H1 (cell line): ENCODE results near the gene ACTN4. TPM values are rescaled to one million over a fixed set of nuclear protein-coding genes. Genes with fewer than 3 reads are reported as not detected.

Source experiments
- CTCF ChIA-PET: fragments of 300-600 bp; sonication (Branson Sonifier 250); formaldehyde crosslinking; loops from one replicate; lab custom pipeline; 2021; ENCODE audit not compliant: partially characterized antibody; lab: Charles Lee
- POLR2A ChIA-PET: fragments of 300-600 bp; sonication (Branson Sonifier 250); formaldehyde crosslinking; loops from one replicate; lab custom pipeline; 2021; ENCODE audit warnings: inconsistent platforms; ENCODE audit not compliant: partially characterized antibody; lab: Charles Lee
- DNase-seq, 2 experiments: peaks; one replicate each; pipeline versions ENCODE4 v3.0.0 to v3.0.0-alpha.2; 2010 to 2022; ENCODE audit warnings: low spot score in 2 of 2, low read depth in 1 of 2, mixed read lengths in 1 of 2
- FAIRE-seq: peaks from 2 replicates; lab custom pipeline; 2011; peaks lifted over from hg19 to GRCh38; lab: Jason Lieb, UNC
- H2AFZ ChIP-seq: 2 replicates; pipeline ENCODE4 v1.8.1; 2012; ENCODE audit warnings: low read length, inconsistent platforms
- H2AK5ac ChIP-seq: 2 replicates; pipeline ENCODE4 v1.6.1; 2013; ENCODE audit warnings: low read depth, low read length
- H2BK120ac ChIP-seq: replicated peaks from 2 replicates; pipeline ENCODE3; 2013; ENCODE audit warnings: low read depth, low read length, inconsistent platforms
- H2BK12ac ChIP-seq: 2 replicates; pipeline ENCODE4 v1.6.1; 2013; ENCODE audit warnings: low read depth, low read length
- H2BK15ac ChIP-seq: 2 replicates; pipeline ENCODE4 v1.6.1; 2013; ENCODE audit warnings: low read length
- H2BK20ac ChIP-seq: 2 replicates; pipeline ENCODE4 v1.6.1; 2013; ENCODE audit warnings: low read length
- H2BK5ac ChIP-seq: 2 replicates; pipeline ENCODE4 v1.6.1; 2013; ENCODE audit warnings: low read depth, low read length
- H3K14ac ChIP-seq: 2 replicates; pipeline ENCODE4 v1.6.1; 2013; ENCODE audit warnings: inconsistent platforms; ENCODE audit not compliant: insufficient read length
- H3K18ac ChIP-seq: 2 replicates; pipeline ENCODE4 v1.6.1; 2013; ENCODE audit warnings: low read length; ENCODE audit errors: extremely low read depth
- H3K23ac ChIP-seq: 2 replicates; pipeline ENCODE4 v1.6.1; 2013; ENCODE audit warnings: inconsistent platforms; ENCODE audit not compliant: insufficient read length
- H3K23me2 ChIP-seq: 2 replicates; pipeline ENCODE4 v1.6.1; 2013; ENCODE audit warnings: low read depth, low read length
- H3K27ac ChIP-seq: 2 replicates; pipeline ENCODE4 v1.6.1; 2011; ENCODE audit warnings: low read depth, low read length, inconsistent platforms
- H3K27me3 ChIP-seq, 4 experiments: replicated peaks in 1 of 4; 1 replicate in 1 of 4; 2 replicates in 3 of 4; pipeline versions ENCODE4 v1.6.1 to v1.8.1; 2011 to 2013; ENCODE audit warnings: low read length in 3 of 4, mild to moderate bottlenecking in 3 of 4, inconsistent platforms in 2 of 4, mixed read lengths in 2 of 4, moderate library complexity in 1 of 4; ENCODE audit not compliant: control insufficient read depth in 3 of 4, insufficient read depth in 3 of 4; ENCODE audit errors: extremely low read depth in 1 of 4
- H3K36me3 ChIP-seq, 4 experiments: 2 replicates each; pipeline versions ENCODE4 v1.6.1 to v1.8.1; 2011 to 2013; ENCODE audit warnings: mild to moderate bottlenecking in 4 of 4, low read length in 3 of 4, moderate library complexity in 2 of 4, control low read depth in 1 of 4, inconsistent platforms in 1 of 4; ENCODE audit not compliant: insufficient read depth in 4 of 4, control insufficient read depth in 2 of 4
- H3K4ac ChIP-seq: replicated peaks from 2 replicates; pipeline ENCODE3; 2013; ENCODE audit warnings: low read length, low read depth, mixed read lengths, inconsistent platforms; ENCODE audit not compliant: insufficient read length
- H3K4me1 ChIP-seq, 4 experiments: replicated peaks in 1 of 4; 1 replicate in 1 of 4; 2 replicates in 3 of 4; pipeline versions ENCODE4 v1.6.1 to v1.8.1; 2011 to 2013; ENCODE audit warnings: low read length in 3 of 4, inconsistent platforms in 2 of 4, mixed read lengths in 1 of 4; ENCODE audit not compliant: insufficient read depth in 4 of 4, control insufficient read depth in 3 of 4
- H3K4me2 ChIP-seq, 2 experiments: 2 replicates each; pipeline versions ENCODE4 v1.6.1 to v1.8.1; 2011 to 2013; ENCODE audit warnings: low read depth in 2 of 2, low read length in 2 of 2, control low read depth in 1 of 2, inconsistent platforms in 1 of 2, mild to moderate bottlenecking in 1 of 2; ENCODE audit not compliant: insufficient read depth in 1 of 2
- H3K4me3 ChIP-seq, 4 experiments: fragments of 200-600, 300-600 bp in 1 of 4; sonication (generic), shearing (Covaris generic), sonication (Bioruptor Twin) in 1 of 4; 2 replicates each; pipeline versions ENCODE4 v1.5.1 to v1.8.1; 2011 to 2016; ENCODE audit warnings: low read length in 4 of 4, low read depth in 3 of 4, control low read depth in 2 of 4, inconsistent platforms in 2 of 4, mild to moderate bottlenecking in 2 of 4, mixed read lengths in 1 of 4, moderate library complexity in 1 of 4; ENCODE audit not compliant: insufficient read depth in 2 of 4; ENCODE audit errors: extremely low read depth in 1 of 4
- H3K56ac ChIP-seq: replicated peaks from 2 replicates; pipeline ENCODE3; 2013; ENCODE audit warnings: low read depth, mild to moderate bottlenecking, mixed read lengths, low read length, inconsistent platforms; ENCODE audit not compliant: insufficient read length
- H3K79me1 ChIP-seq: 2 replicates; pipeline ENCODE4 v1.6.1; 2013; ENCODE audit warnings: low read depth, low read length, control low read depth
- H3K79me2 ChIP-seq, 2 experiments: 2 replicates each; pipeline versions ENCODE4 v1.6.1 to v1.8.1; 2012 to 2013; ENCODE audit warnings: low read length in 2 of 2, mild to moderate bottlenecking in 2 of 2, inconsistent platforms in 1 of 2; ENCODE audit not compliant: insufficient read depth in 2 of 2, control insufficient read depth in 1 of 2
- H3K9ac ChIP-seq, 4 experiments: replicated peaks in 1 of 4; 1 replicate in 1 of 4; 2 replicates in 3 of 4; pipeline versions ENCODE4 v1.6.1 to v1.8.1; 2011 to 2013; ENCODE audit warnings: low read depth in 3 of 4, low read length in 3 of 4, control low read depth in 2 of 4, mild to moderate bottlenecking in 2 of 4, moderate library complexity in 2 of 4, inconsistent platforms in 1 of 4; ENCODE audit errors: extremely low read depth in 1 of 4
- H3K9me3 ChIP-seq, 2 experiments: 2 replicates each; pipeline versions ENCODE4 v1.6.1 to v1.8.1; 2012 to 2013; ENCODE audit warnings: mild to moderate bottlenecking in 2 of 2, moderate library complexity in 2 of 2, control low read depth in 1 of 2, inconsistent platforms in 1 of 2, low read depth in 1 of 2, low read length in 1 of 2, mixed read lengths in 1 of 2; ENCODE audit not compliant: insufficient read depth in 2 of 2
- H4K20me1 ChIP-seq, 2 experiments: replicated peaks in 1 of 2; 2 replicates each; pipeline versions ENCODE3 to v1.8.1; 2011 to 2013; ENCODE audit warnings: inconsistent platforms in 2 of 2, low read length in 2 of 2, mild to moderate bottlenecking in 1 of 2; ENCODE audit not compliant: insufficient read depth in 2 of 2, control insufficient read depth in 1 of 2
- H4K5ac ChIP-seq: 2 replicates; pipeline ENCODE4 v1.6.1; 2013; ENCODE audit warnings: low read length, low read depth, mixed read lengths, inconsistent platforms; ENCODE audit not compliant: insufficient read length
- H4K8ac ChIP-seq: 2 replicates; pipeline ENCODE4 v1.8.0; 2013; ENCODE audit warnings: mild to moderate bottlenecking, moderate library complexity, low read length, inconsistent platforms; ENCODE audit not compliant: insufficient read depth; ENCODE audit errors: extremely low read depth
- H4K91ac ChIP-seq: replicated peaks from 2 replicates; pipeline ENCODE3; 2013; ENCODE audit warnings: low read length, mixed read lengths, inconsistent platforms; ENCODE audit not compliant: insufficient read length
- BACH1 ChIP-seq: IDR thresholded peaks from 2 replicates; pipeline ENCODE4 v1.6.1; 2012; ENCODE audit warnings: low read length, improper control_type of control experiment
- EP300 ChIP-seq, 2 experiments: IDR thresholded peaks; 1 replicate in 1 of 2; 2 replicates in 1 of 2; pipeline ENCODE4 v1.6.1; 2011 to 2012; ENCODE audit warnings: low read depth in 2 of 2, low read length in 2 of 2, mild to moderate bottlenecking in 2 of 2, borderline replicate concordance in 1 of 2, inconsistent platforms in 1 of 2, moderate library complexity in 1 of 2
- JUN ChIP-seq: IDR thresholded peaks from 2 replicates; pipeline ENCODE4 v1.6.1; 2011; ENCODE audit warnings: low read depth, mild to moderate bottlenecking, improper control_type of control experiment, low read length
- KDM4A ChIP-seq: IDR thresholded peaks from one replicate; pipeline ENCODE4 v1.7.1; 2012; ENCODE audit warnings: low read depth, mild to moderate bottlenecking, moderate library complexity, low read length, inconsistent platforms; ENCODE audit not compliant: severe bottlenecking
- PHF8 ChIP-seq: fragments of 200-600 bp; sonication (generic); conservative IDR thresholded peaks from 2 replicates; pipeline ENCODE4 v1.7.1; 2012; ENCODE audit warnings: low read depth, mild to moderate bottlenecking, inconsistent platforms, low read length, moderate library complexity
- POLR2A ChIP-seq, 2 experiments: IDR thresholded peaks; 1 replicate in 1 of 2; 2 replicates in 1 of 2; pipeline ENCODE4 v1.6.1; 2011; ENCODE audit warnings: low read depth in 2 of 2, low read length in 2 of 2, mild to moderate bottlenecking in 2 of 2; ENCODE audit errors: control extremely low read depth in 1 of 2
- SP1 ChIP-seq: IDR thresholded peaks from 2 replicates; pipeline ENCODE4 v1.6.1; 2011; ENCODE audit warnings: low read depth, low read length
- SP2 ChIP-seq: IDR thresholded peaks from 2 replicates; pipeline ENCODE4 v1.6.1; 2012; ENCODE audit warnings: mild to moderate bottlenecking, low read length, inconsistent platforms
- TAF1 ChIP-seq: IDR thresholded peaks from 2 replicates; pipeline ENCODE4 v1.6.1; 2011; ENCODE audit warnings: mild to moderate bottlenecking, low read depth, low read length
- ZNF274 ChIP-seq: IDR thresholded peaks from 2 replicates; pipeline ENCODE4 v1.7.0; 2012; ENCODE audit warnings: low read length, borderline replicate concordance; ENCODE audit errors: extremely low read depth
- WGBS, 2 experiments: shearing (Covaris generic) in 1 of 2; methylation state at CpG; one replicate each; pipeline versions ENCODE4 v1.1.6 to v1.1.7; 2013 to 2015; ENCODE audit warnings: low lambda C conversion rate in 2 of 2, mixed read lengths in 2 of 2, inconsistent platforms in 1 of 2, low coverage in 1 of 2, missing lambda C conversion rate in 1 of 2; ENCODE audit not compliant: insufficient replicate concordance in 2 of 2, insufficient coverage in 1 of 2, insufficient read length in 1 of 2; ENCODE audit errors: extremely low coverage in 1 of 2, missing lambda C conversion rate in 1 of 2; 5-methylcytosine and 5-hydroxymethylcytosine counted together
- polyA plus RNA-seq, 7 experiments: library from polyadenylated mRNA; depleted of rRNA in 3 of 7; stranded (reverse) in 5 of 7; unstranded in 2 of 7; fragments of >200 nt in 5 of 7; fragments of 200-250 nt in 2 of 7; gene quantifications; 1 replicate in 5 of 7; 2 replicates in 1 of 7; 4 replicates in 1 of 7; pipeline versions ENCODE4 v1.2.1 to v1.2.3, GENCODE V29; 2011 to 2013; ENCODE audit warnings: missing spikeins in 2 of 7, mixed read lengths in 2 of 7
- total RNA-seq: library from RNA; stranded (reverse); fragmentation: NEBNext Ultra II Directional; extraction: Animal tissue kit (Norgen Biotek cat#: 25700); gene quantifications from 2 replicates; pipeline ENCODE4 v1.2.1, GENCODE V29; 2021

Gene ACTN4
- total and polyA plus RNA-seq, 2 of the 8 experiments (the other 6 are each of a cell fraction or from before 2014, with no cell fraction given), result 211 to 520 TPM

GRCh38 chr19:38710928-38711725 lies 63.7 kb downstream of the ACTN4 start:
- Histone ChIP-seq H3K9me3 (no peaks in the 10 kb centered on the region), H4K20me1 (peaks cover 5 to 14% of the 10 kb centered on the region in 2 experiments), H3K27me3 (no peaks in the 10 kb centered on the region; a peak in 1 of 7 replicates), H3K4me3 (no peak overlapping the region), H3K14ac (no peak overlapping the region), H3K27ac (no peak overlapping the region), H3K18ac (no peak overlapping the region; the same call in 1 of the 2 replicates), H3K36me3 (peaks cover 40 to 81% (median 62%) of the 10 kb centered on the region in 4 experiments), H2AK5ac (no peak overlapping the region), H3K4me2 (no peak overlapping the region), H2BK12ac (no peak overlapping the region), H3K4me1 (no peaks in the 10 kb centered on the region), H3K4ac (no peak overlapping the region), H2BK120ac (no peak overlapping the region), H2AFZ (no peak overlapping the region), H2BK20ac (no peak overlapping the region), H4K91ac (no peak overlapping the region), H3K56ac (no peak overlapping the region), H3K9ac (no peak overlapping the region), H3K23me2 (no peaks in the 10 kb centered on the region), H4K8ac (no peak overlapping the region), H3K79me1 (peaks cover 4% of the 10 kb centered on the region), H3K23ac (no peak overlapping the region), H2BK5ac (no peak overlapping the region), H2BK15ac (no peak overlapping the region), H3K79me2 (no peaks in the 10 kb centered on the region), H4K5ac (no peak overlapping the region)
- ChIA-PET POLR2A (interaction anchor here (0.7 to 2.4 kb wide), 16 partner anchors 8 to 135 kb away, joined by 3 to 13 read pairs (median 4); no protein-coding TSS in a partner anchor), CTCF (interaction anchor here (0.9 to 2.0 kb wide), 5 partner anchors 9 to 77 kb away, joined by 3 to 9 read pairs (median 4); no protein-coding TSS in a partner anchor)
- 90% methylated on average over 25 of the region's 25 CpGs; no CpG with 5 or more reads in 1 of the 2 experiments for WGBS, 2 experiments
- TF ChIP-seq JUN (no peak), KDM4A (no peak), EP300 (IDR thresholded peaks at IDR 0.05; ENCODE audit: borderline replicate concordance in 1 of 2, low read depth in 2 of 2, low read length in 2 of 2) (no peak), TAF1 (no peak), SP2 (no peak), SP1 (no peak), BACH1 (no peak), PHF8 (no peak), POLR2A (IDR thresholded peaks at IDR 0.05; ENCODE audit: control extremely low read depth in 1 of 2, low read depth in 2 of 2, low read length in 2 of 2) (no peak), ZNF274 (no peak)
- no peak for FAIRE-seq
- DNase-seq, result no peak
